ENCODE measurements around the gene ZBTB38.

The ZBTB38 gene

DNA sequence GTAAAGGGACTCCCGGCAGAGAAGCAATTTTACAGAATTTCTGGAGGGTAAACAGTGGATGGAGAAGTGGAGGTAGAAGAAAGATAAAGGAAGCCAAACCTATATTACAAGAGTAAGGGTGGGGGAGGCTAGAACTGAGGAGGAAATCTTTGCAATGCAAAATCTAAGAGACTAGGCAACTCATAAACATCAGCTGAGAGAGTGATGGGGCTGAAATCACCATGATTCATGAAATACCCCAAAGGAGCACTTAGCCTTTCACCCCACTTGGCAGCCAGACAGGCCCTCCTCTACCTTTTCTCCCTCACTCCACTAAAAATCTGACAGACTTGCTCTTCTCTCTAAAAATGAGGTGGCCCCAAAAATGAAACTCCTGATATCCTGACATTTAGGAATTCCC is 19.5 kb upstream of the ZBTB38 start:
- H3K4me3 ChIP-seq, result no peak overlapping the region
- H4K20me1 ChIP-seq, result no peaks in the 10 kb centered on the region
- TF ChIP-seq Cebpa-rat (IDR thresholded peaks at IDR 0.05), result no peak
- H3K27ac ChIP-seq, result no peak overlapping the region
- H3K9ac ChIP-seq, result no peak overlapping the region
- peaks cover 6% of the 10 kb centered on the region; the same call in 1 of the 2 replicates for H3K9me3 ChIP-seq
- no peaks in the 10 kb centered on the region for H3K4me1 ChIP-seq
- no peaks in the 10 kb centered on the region for H3K36me3 ChIP-seq
- no peaks in the 10 kb centered on the region for H3K27me3 ChIP-seq
- no peak overlapping the region for H3K4me2 ChIP-seq

DNA sequence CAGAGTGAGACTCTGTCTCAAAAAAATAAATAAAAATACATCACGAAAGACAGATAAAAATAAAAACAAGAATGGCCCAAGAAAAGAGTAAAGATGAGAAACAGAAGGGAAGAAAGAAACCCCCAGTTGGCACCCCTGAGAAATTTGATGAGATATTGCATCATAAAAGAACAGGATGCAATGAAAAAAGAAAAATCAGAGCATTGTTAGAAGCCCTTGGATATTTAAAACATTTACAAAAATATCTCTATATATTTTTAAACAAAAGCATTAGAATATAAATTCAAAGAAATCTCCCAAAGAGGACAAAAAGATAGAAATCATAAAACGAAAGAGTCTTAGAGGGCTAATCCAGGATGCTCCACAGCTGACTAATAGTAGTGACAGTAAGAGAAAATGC is 18.6 kb upstream of the ZBTB38 start:
- H3K27ac ChIP-seq, result no peak overlapping the region
- no peaks in the 10 kb centered on the region for H3K27me3 ChIP-seq
- no peaks in the 10 kb centered on the region for H4K20me1 ChIP-seq
- no peak overlapping the region for H3K4me2 ChIP-seq
- H3K4me1 ChIP-seq, result no peaks in the 10 kb centered on the region
- TF ChIP-seq Cebpa-rat (IDR thresholded peaks at IDR 0.05), result no peak
- H3K36me3 ChIP-seq, result no peaks in the 10 kb centered on the region
- no peak overlapping the region for H3K9ac ChIP-seq
- H3K9me3 ChIP-seq, result peaks cover 6% of the 10 kb centered on the region; the same call in 1 of the 2 replicates
- H3K4me3 ChIP-seq, result no peak overlapping the region

DNA sequence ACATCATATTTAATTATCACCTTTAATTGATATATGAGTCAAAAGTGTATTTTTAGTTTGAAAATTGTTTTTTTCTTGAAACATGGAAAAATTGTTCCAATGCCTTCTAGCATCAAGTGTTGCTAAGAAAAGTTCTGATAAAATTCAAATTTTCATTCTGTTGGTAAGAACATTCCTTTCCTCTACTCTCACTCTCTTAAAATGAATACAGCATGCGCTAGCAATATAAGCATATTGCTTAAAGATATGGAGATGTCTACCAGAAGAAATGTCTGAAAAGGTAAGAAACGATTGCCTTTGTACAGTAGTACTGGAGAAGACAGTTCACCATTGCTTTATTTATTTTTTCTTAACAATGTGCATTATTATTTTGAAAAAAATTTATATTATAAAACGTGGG is 17.6 kb upstream of the ZBTB38 start:
- TF ChIP-seq Cebpa-rat (IDR thresholded peaks at IDR 0.05), result no peak
- H3K36me3 ChIP-seq, result no peaks in the 10 kb centered on the region
- H3K27me3 ChIP-seq, result no peaks in the 10 kb centered on the region
- no peak overlapping the region for H3K4me2 ChIP-seq
- H3K4me1 ChIP-seq, result no peaks in the 10 kb centered on the region
- H3K4me3 ChIP-seq, result no peak overlapping the region
- no peak overlapping the region for H3K9ac ChIP-seq
- H4K20me1 ChIP-seq, result no peaks in the 10 kb centered on the region
- no peak overlapping the region for H3K27ac ChIP-seq
- H3K9me3 ChIP-seq, result peaks cover 6% of the 10 kb centered on the region; the same call in 1 of the 2 replicates

DNA sequence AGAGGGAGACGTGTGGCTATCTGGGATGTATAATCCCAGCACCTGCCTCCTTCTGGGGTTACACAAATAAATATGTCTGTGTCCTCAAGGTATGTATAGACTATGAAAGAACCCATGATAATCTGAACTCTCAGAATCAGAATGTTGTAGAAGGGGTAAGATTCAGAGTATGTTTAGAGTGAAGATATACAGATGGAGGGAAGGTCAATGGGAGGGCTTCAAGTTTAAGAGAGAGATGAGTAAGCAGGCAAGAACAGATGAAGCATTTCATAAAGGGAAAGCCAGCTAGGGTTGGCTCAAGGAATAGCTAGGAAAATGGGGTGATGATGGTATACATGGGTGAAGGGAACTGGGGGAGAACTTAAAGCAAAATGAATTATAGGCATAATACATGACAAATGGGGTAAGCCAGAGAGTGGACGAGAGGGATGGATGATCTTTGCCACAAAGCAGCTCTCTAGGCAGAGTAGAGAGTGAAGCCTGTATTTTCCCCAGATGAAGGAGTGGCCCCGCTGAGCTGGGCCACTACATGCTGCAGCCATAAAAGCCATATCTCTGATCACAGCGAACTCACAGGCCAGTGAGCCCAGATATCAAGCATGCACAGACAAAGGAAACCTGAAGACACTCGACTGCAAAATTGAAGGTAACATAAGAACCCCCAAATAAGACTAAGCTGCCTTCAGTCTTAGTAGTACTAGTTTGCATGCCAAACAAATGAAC is 15.9 kb upstream of the ZBTB38 start:
- H4K20me1 ChIP-seq, result no peaks in the 10 kb centered on the region
- H3K27me3 ChIP-seq, result no peaks in the 10 kb centered on the region
- H3K36me3 ChIP-seq, result no peaks in the 10 kb centered on the region
- no peaks in the 10 kb centered on the region for H3K9me3 ChIP-seq
- H3K27ac ChIP-seq, result no peak overlapping the region
- H3K4me2 ChIP-seq, result no peak overlapping the region
- TF ChIP-seq Cebpa-rat (IDR thresholded peaks at IDR 0.05), result no peak
- no peak overlapping the region for H3K4me3 ChIP-seq
- no peaks in the 10 kb centered on the region for H3K4me1 ChIP-seq
- H3K9ac ChIP-seq, result no peak overlapping the region

DNA sequence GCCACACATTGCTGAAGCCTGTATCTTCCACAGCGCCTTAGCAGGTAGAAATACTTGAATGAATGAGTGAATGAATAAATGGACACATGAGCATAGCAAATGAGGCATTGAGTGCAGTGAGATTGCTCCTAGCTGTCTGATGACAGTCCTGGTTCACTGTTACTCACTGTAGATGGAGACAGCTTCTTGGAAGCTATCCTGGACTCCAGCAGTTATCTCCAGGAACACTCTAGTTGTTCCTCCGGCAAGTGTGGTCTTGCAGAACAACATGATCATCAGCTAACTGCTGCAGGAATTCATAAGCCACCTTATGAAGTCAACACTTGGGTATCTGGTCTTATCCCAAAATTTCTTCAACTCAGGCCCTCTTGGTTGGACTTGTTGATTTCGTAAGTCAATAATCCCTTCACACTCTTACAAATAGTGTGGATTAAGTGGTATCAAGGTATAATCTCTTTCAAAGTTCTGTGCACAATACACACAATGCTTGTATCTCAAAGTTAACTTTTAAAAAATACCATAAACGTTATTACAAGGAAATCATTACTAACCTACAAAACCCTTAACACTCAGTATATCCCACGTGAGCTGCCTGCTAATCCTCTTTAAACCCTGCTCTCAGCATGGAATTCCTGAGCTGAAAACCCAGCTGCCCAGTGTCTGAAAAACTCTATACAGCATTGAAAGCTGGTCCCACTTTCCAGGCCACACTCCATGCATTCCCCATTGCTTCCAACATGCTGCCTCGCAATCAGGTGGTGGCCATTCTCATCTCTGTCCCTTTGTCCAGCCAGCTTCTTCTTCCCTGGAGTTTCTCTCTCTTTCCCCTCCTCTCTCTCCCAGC is 14.4 kb upstream of the ZBTB38 start:
- no peak overlapping the region for H3K4me3 ChIP-seq
- no peaks in the 10 kb centered on the region for H3K9me3 ChIP-seq
- no peaks in the 10 kb centered on the region for H4K20me1 ChIP-seq

DNA sequence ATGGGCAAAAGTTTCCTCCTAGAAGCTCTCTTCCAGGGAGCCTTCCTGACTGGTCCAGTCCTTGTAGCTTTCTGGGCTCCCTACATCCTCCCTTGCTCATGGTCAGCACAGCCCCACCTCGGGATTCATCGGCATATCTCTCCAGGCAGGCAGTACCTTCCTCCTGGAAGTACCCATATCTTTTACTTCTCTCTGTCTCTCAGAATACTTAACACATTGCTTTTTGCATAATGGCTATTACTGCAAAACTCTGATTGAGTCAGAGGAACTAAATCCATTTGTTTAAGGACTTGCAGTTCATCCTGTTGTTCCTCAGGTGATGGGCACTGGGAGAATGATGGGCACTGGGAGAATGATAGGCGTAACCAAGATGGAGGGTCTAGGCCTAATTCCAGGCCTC is 13.8 kb upstream of the ZBTB38 start:
- Histone ChIP-seq H3K27ac (no peak overlapping the region), H4K20me1 (no peaks in the 10 kb centered on the region), H3K4me1 (no peaks in the 10 kb centered on the region), H3K9ac (no peak overlapping the region), H3K27me3 (no peaks in the 10 kb centered on the region), H3K4me3 (no peak overlapping the region), H3K4me2 (no peak overlapping the region), H3K9me3 (no peaks in the 10 kb centered on the region), H3K36me3 (no peaks in the 10 kb centered on the region)
- no peak for TF ChIP-seq Cebpa-rat (IDR thresholded peaks at IDR 0.05)

More for the DNA sequence above, 14.4 kb upstream of the ZBTB38 start:
- no peaks in the 10 kb centered on the region for H3K27me3 ChIP-seq
- H3K36me3 ChIP-seq, result no peaks in the 10 kb centered on the region
- no peaks in the 10 kb centered on the region for H3K4me1 ChIP-seq
- H3K9ac ChIP-seq, result no peak overlapping the region
- H3K27ac ChIP-seq, result no peak overlapping the region
- H3K4me2 ChIP-seq, result no peak overlapping the region
- no peak for TF ChIP-seq Cebpa-rat (IDR thresholded peaks at IDR 0.05)

DNA sequence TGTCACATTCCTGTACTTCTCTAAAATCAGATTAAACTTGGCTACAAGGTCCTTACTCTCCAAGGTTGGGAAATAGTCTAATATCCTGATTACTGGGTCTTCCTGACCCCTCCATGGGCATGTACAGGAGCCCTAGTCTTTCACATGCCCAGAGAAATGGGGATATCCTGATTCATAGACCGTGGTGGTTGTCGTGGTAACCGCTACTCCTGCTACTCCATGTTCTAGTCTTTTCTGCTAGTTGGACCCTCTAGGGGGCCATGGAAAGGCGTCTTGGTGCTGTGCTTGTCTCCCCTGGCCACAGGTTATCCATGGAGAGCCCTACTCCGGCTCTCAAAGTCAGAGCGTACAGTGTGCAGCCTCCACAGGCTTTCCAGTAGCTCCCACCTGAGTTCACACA is 13.1 kb upstream of the ZBTB38 start:
- Histone ChIP-seq H3K4me2 (no peak overlapping the region), H3K9ac (no peak overlapping the region), H3K4me3 (no peak overlapping the region), H3K4me1 (no peaks in the 10 kb centered on the region), H3K36me3 (no peaks in the 10 kb centered on the region), H3K27ac (no peak overlapping the region), H3K27me3 (no peaks in the 10 kb centered on the region), H4K20me1 (no peaks in the 10 kb centered on the region), H3K9me3 (no peaks in the 10 kb centered on the region)
- no peak for TF ChIP-seq Cebpa-rat (IDR thresholded peaks at IDR 0.05)

DNA sequence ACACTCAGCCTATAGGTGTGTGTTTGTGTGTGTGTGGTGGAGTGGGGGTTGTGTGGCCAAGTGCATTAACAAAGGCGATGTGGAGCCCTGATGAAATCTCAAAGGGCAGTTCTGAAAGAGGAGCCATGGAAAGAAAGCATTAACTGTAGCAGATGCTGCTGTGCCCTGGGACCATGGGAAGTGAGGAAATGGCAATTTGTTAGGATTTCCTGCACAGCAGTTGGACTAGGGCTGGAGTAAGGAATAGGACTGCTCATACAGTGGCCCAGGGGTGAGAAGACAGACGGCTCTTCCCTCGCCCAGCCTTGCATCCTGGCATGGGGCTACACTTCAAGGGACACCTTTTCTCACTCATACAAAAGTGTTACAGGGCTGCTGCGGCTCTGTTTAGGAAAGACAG is 12.3 kb upstream of the ZBTB38 start:
- Histone ChIP-seq H3K9me3 (no peaks in the 10 kb centered on the region), H3K36me3 (no peaks in the 10 kb centered on the region), H4K20me1 (no peaks in the 10 kb centered on the region), H3K27me3 (no peaks in the 10 kb centered on the region), H3K4me3 (no peak overlapping the region), H3K4me1 (no peaks in the 10 kb centered on the region), H3K4me2 (no peak overlapping the region), H3K9ac (no peak overlapping the region), H3K27ac (no peak overlapping the region)
- no peak for TF ChIP-seq Cebpa-rat (IDR thresholded peaks at IDR 0.05)

DNA sequence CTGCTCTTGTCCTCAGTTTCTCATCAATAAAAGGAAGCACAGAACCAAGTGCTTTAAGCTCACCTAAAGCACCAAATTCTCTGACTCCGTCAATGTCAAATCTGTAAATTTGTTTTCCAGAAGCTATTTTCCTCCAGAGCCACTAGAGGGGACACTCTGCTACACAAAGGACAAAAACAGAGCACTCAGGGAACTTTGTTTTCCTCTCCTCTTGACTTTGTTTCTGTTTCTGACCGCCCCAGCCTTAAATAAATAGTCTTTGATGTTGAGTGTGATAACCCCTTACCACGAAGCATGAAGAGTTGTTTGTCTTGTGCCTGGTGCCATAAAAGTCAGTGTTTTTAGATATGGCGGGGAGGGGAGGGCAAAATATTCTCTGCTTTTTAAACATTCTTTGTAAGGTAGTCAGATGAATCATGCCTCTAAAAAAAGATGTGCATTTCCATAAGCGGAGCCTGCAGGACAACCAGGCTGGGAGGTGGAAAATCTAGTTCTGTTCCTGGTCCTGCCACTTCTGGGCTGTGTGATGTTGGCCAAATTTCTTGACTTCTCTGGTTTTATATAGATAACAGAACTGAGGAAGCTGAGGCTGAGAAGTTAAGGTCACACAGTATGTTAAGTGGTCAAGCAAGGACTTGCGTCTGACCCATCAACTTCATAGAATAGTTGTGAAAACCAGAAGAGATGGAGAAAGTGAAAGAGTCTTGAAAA is 7.3 kb upstream of the ZBTB38 start:
- no peaks in the 10 kb centered on the region for H3K4me1 ChIP-seq
- TF ChIP-seq Cebpa-rat (IDR thresholded peaks at IDR 0.05), result no peak
- no peak overlapping the region for H3K9ac ChIP-seq
- no peaks in the 10 kb centered on the region for H3K27me3 ChIP-seq
- no peaks in the 10 kb centered on the region for H3K36me3 ChIP-seq
- H4K20me1 ChIP-seq, result no peaks in the 10 kb centered on the region
- no peak overlapping the region for H3K27ac ChIP-seq
- H3K4me3 ChIP-seq, result no peak overlapping the region
- H3K4me2 ChIP-seq, result no peak overlapping the region
- H3K9me3 ChIP-seq, result no peaks in the 10 kb centered on the region

DNA sequence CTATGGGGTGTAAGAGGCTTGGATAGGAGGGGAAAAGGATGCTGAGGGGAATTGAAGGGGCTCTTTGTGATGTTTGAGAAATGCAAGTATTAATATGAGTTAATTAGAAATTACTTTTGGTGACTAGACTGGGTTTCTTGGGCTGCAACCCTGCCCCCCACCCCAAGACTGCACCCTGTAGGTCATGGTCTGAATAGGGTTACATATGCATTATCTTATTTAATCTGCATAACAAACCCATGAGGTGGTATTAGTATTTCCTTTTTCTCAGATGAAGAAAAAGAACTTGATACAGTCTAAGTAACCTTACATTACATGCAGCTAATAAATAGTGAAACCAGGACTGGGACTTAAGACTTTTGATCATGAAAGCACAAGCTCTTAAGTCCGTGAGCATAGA is 5.6 kb upstream of the ZBTB38 start:
- no peak overlapping the region for H3K9ac ChIP-seq
- no peak overlapping the region for H3K4me2 ChIP-seq
- TF ChIP-seq Cebpa-rat (IDR thresholded peaks at IDR 0.05), result no peak

More for the DNA sequence above, 5.6 kb upstream of the ZBTB38 start:
- Histone ChIP-seq H3K9me3 (no peaks in the 10 kb centered on the region), H3K36me3 (no peaks in the 10 kb centered on the region), H3K4me1 (no peaks in the 10 kb centered on the region), H3K4me3 (no peak overlapping the region), H4K20me1 (no peaks in the 10 kb centered on the region), H3K27me3 (no peaks in the 10 kb centered on the region), H3K27ac (no peak overlapping the region)
